ENCODE data around the gene MYBPH. TPM values are rescaled to one million over a fixed set of nuclear protein-coding genes. Genes with fewer than 3 reads are reported as not detected.

The MYBPH gene
- total RNA-seq, 1 donor from 2014 or later: not detected

GRCh38 chr1:203162403-203162802 lies 13.2 kb downstream of the MYBPH start:
- Mint-ChIP-seq H3K4me3 (ENCODE audit: unreplicated experiment) (no peak overlapping the region), H3K27ac (ENCODE audit: unreplicated experiment) (no peak overlapping the region), H3K36me3 (ENCODE audit: low read depth, unreplicated experiment) (peaks cover 49% of the 10 kb centered on the region), H3K27me3 (ENCODE audit: unreplicated experiment) (peaks cover 14% of the 10 kb centered on the region), H3K4me1 (ENCODE audit: unreplicated experiment) (peaks cover 2% of the 10 kb centered on the region), H3K9me3 (ENCODE audit: unreplicated experiment) (no peaks in the 10 kb centered on the region)
- TF ChIP-seq CTCF (IDR thresholded peaks at IDR 0.05; ENCODE audit: unreplicated experiment): no peak
- no peak for DNase-seq (ENCODE audit: low spot score)

GRCh38 chr1:203161703-203162102 lies 13.9 kb downstream of the MYBPH start:
- Mint-ChIP-seq H3K9me3 (ENCODE audit: unreplicated experiment) (no peaks in the 10 kb centered on the region), H3K36me3 (ENCODE audit: low read depth, unreplicated experiment) (peaks cover 54% of the 10 kb centered on the region), H3K27me3 (ENCODE audit: unreplicated experiment) (peaks cover 11% of the 10 kb centered on the region), H3K4me1 (ENCODE audit: unreplicated experiment) (peaks cover 2% of the 10 kb centered on the region), H3K4me3 (ENCODE audit: unreplicated experiment) (no peak overlapping the region), H3K27ac (ENCODE audit: unreplicated experiment) (no peak overlapping the region)
- no peak for TF ChIP-seq CTCF (IDR thresholded peaks at IDR 0.05; ENCODE audit: unreplicated experiment)
- DNase-seq (ENCODE audit: low spot score): no peak

DNA sequence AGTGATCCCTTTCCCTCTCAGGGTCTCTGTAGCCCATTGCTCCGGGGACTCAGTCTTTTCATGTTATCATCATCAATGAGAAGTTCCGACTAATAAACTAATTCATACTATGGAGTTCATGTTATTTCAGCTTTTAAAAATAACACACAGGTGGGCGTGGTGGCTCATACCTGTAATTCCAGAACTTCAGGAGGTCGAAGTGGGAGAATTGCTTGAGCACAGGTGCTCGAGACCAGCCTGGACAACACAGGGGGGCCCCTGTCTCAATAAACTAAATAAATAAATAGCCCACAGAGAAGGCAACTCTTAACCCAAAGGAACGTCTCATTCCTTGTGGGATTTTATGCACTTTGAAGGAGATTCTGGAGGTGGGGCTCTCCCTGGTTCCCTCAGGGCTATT lies 14.5 kb downstream of the MYBPH start:
- TF ChIP-seq CTCF (IDR thresholded peaks at IDR 0.05; ENCODE audit: unreplicated experiment): no peak
- Mint-ChIP-seq H3K9me3 (ENCODE audit: unreplicated experiment) (no peaks in the 10 kb centered on the region), H3K36me3 (ENCODE audit: low read depth, unreplicated experiment) (peaks cover 54% of the 10 kb centered on the region), H3K4me3 (ENCODE audit: unreplicated experiment) (no peak overlapping the region), H3K27ac (ENCODE audit: unreplicated experiment) (no peak overlapping the region), H3K27me3 (ENCODE audit: unreplicated experiment) (peaks cover 10% of the 10 kb centered on the region), H3K4me1 (ENCODE audit: unreplicated experiment) (peaks cover 7% of the 10 kb centered on the region)
- DNase-seq (ENCODE audit: low spot score): no peak

GRCh38 chr1:203159844-203160243 lies 15.8 kb downstream of the MYBPH start:
- no peak for TF ChIP-seq CTCF (IDR thresholded peaks at IDR 0.05; ENCODE audit: unreplicated experiment)
- Mint-ChIP-seq H3K36me3 (ENCODE audit: low read depth, unreplicated experiment) (peaks cover 47% of the 10 kb centered on the region), H3K4me1 (ENCODE audit: unreplicated experiment) (peaks cover 17% of the 10 kb centered on the region), H3K27me3 (ENCODE audit: unreplicated experiment) (peaks cover 7% of the 10 kb centered on the region), H3K9me3 (ENCODE audit: unreplicated experiment) (no peaks in the 10 kb centered on the region), H3K4me3 (ENCODE audit: unreplicated experiment) (no peak overlapping the region), H3K27ac (ENCODE audit: unreplicated experiment) (no peak overlapping the region)
- no peak for DNase-seq (ENCODE audit: low spot score)

GRCh38 chr1:203158960-203159665 lies 16.5 kb downstream of the MYBPH start:
- Mint-ChIP-seq H3K36me3 (ENCODE audit: low read depth, unreplicated experiment) (peaks cover 42% of the 10 kb centered on the region), H3K4me1 (ENCODE audit: unreplicated experiment) (peaks cover 20% of the 10 kb centered on the region), H3K27me3 (ENCODE audit: unreplicated experiment) (peaks cover 4% of the 10 kb centered on the region), H3K9me3 (ENCODE audit: unreplicated experiment) (no peaks in the 10 kb centered on the region), H3K27ac (ENCODE audit: unreplicated experiment) (no peak overlapping the region), H3K4me3 (ENCODE audit: unreplicated experiment) (no peak overlapping the region)
- no peak for TF ChIP-seq CTCF (IDR thresholded peaks at IDR 0.05; ENCODE audit: unreplicated experiment)
- no peak for DNase-seq (ENCODE audit: low spot score)
